Measurements from ENCODE around the gene MAGEB5. TPM values are rescaled to one million over a fixed set of nuclear protein-coding genes. Genes with fewer than 3 reads are reported as not detected.

The MAGEB5 gene
- total and polyA plus RNA-seq, 2 donors from 2014 or later: not detected

- Histone ChIP-seq H3K27ac (ENCODE audit: low read depth in 2 of 2, low read length in 2 of 2) (no peak overlapping the region), H3K27me3 (ENCODE audit: control insufficient read depth, insufficient read depth, low read length) (no peaks in the 10 kb centered on the region), H3K36me3 (ENCODE audit: control insufficient read depth in 2 of 3, insufficient read depth in 3 of 3, low read length in 3 of 3) (no peaks in the 10 kb centered on the region), H3K4me1 (ENCODE audit: control insufficient read depth in 2 of 3, insufficient read depth in 2 of 3, low read depth in 1 of 3, low read length in 3 of 3) (no peaks in the 10 kb centered on the region), H3K4me3 (ENCODE audit: low read length in 3 of 3) (peak overlapping the region in 1 of 3 donors; percentile 11), H3K9me3 (ENCODE audit: control insufficient read depth in 2 of 3, insufficient read depth in 1 of 3, low read length in 3 of 3) (no peaks in the 10 kb centered on the region), H3K9ac (ENCODE audit: low read length in 3 of 3) (no peak overlapping the region)
- peak; percentile 17 for FAIRE-seq
- no peak for TF ChIP-seq CTCF (IDR thresholded peaks at IDR 0.05; ENCODE audit: borderline replicate concordance, extremely low read depth, insufficient read depth)
- intact Hi-C loops (cut with DNase I): no loop called here
- DNase-seq: peak in 4 of 5 donors; percentile 12 to 79 (median 28)
Observed at GRCh38 chrX:26254436-26254835, 38.5 kb downstream of the MAGEB5 start.

DNA sequence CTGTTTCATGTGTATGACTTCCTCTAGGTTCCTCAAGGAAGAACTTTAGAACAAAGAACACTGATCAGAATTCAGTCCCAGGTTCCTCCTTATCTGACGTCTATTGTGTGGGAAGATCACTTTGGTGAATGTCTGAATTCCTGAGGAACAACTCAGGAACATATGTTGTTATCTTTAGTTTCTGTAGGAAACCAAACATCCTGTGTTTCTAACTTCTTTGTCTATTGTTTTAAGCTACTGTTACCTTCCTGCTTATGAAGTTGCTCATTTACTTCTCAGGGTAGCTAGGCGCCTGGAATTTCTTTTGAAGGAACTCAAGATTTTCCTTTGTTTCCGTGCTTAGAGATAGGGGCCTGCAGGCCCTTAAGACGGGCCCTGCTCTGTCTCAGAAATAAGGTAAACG is 46.2 kb downstream of the MAGEB5 start:
- no peak overlapping the region for H3K9ac ChIP-seq (ENCODE audit: low read length in 3 of 3)
- DNase-seq (no peak), FAIRE-seq (no peak)

More for the DNA sequence above, 46.2 kb downstream of the MAGEB5 start:
- Histone ChIP-seq H3K27ac (ENCODE audit: low read depth in 2 of 2, low read length in 2 of 2) (no peak overlapping the region), H3K4me3 (ENCODE audit: low read length in 3 of 3) (no peak overlapping the region), H3K36me3 (ENCODE audit: control insufficient read depth in 2 of 3, insufficient read depth in 3 of 3, low read length in 3 of 3) (no peaks in the 10 kb centered on the region), H3K9me3 (ENCODE audit: control insufficient read depth in 2 of 3, insufficient read depth in 1 of 3, low read length in 3 of 3) (no peaks in the 10 kb centered on the region), H3K27me3 (ENCODE audit: control insufficient read depth, insufficient read depth, low read length) (no peaks in the 10 kb centered on the region), H3K4me1 (ENCODE audit: control insufficient read depth in 2 of 3, insufficient read depth in 2 of 3, low read depth in 1 of 3, low read length in 3 of 3) (no peaks in the 10 kb centered on the region)
- intact Hi-C loops (cut with DNase I): no loop called here
- TF ChIP-seq CTCF (IDR thresholded peaks at IDR 0.05; ENCODE audit: borderline replicate concordance, extremely low read depth, insufficient read depth): no peak

Other genes starting within 250 kb of the MAGEB5 start
- not detected for gene MAGEB18, start 77.8 kb upstream of the MAGEB5 start, total RNA-seq
- not detected for gene MAGEB18, start 77.8 kb upstream of the MAGEB5 start, polyA plus RNA-seq (ENCODE audit: insufficient read depth, low read depth, low replicate concordance)
- gene MAGEB6B, start 55.6 kb upstream of the MAGEB5 start, total RNA-seq: not detected
- gene MAGEB6B, start 55.6 kb upstream of the MAGEB5 start, polyA plus RNA-seq (ENCODE audit: insufficient read depth, low read depth, low replicate concordance): not detected
- gene MAGEB6, start 23.7 kb upstream of the MAGEB5 start, total RNA-seq: not detected
- gene MAGEB6, start 23.7 kb upstream of the MAGEB5 start, polyA plus RNA-seq (ENCODE audit: insufficient read depth, low read depth, low replicate concordance): not detected